SK-N-SH (cell line): Measurements from ENCODE around the gene KLB. TPM values are rescaled to one million over a fixed set of nuclear protein-coding genes. Genes with fewer than 3 reads are reported as not detected.

ENCODE experiments used
- CTCF ChIA-PET: fragments of 300-600, 350-600 bp; formaldehyde crosslinking; extraction: SDS; loops from one replicate; lab custom pipeline; 2021; lab: Yijun Ruan, JAX
- POLR2A ChIA-PET: fragments of 350-600 bp; sonication (Branson Sonifier 250); formaldehyde crosslinking; extraction: SDS; loops from one replicate; lab custom pipeline; 2020; ENCODE audit warnings: antibody characterized with exemption, inconsistent platforms; lab: Yijun Ruan, JAX
- DNase-seq: peaks from one replicate; pipeline ENCODE4 v3.0.0; 2012
- H2AFZ ChIP-seq: fragments of 200-600 bp; sonication (generic); 2 replicates; pipeline ENCODE4 v1.8.1; 2016; ENCODE audit warnings: antibody characterized with exemption, mild to moderate bottlenecking, low read depth
- H3F3A ChIP-seq: fragments of 200-600 bp; sonication (generic); replicated peaks from 2 replicates; pipeline ENCODE3; 2016; ENCODE audit warnings: antibody characterized with exemption, mild to moderate bottlenecking; ENCODE audit not compliant: insufficient read depth
- H3K27ac ChIP-seq, 2 experiments: fragments of 200-500 bp in 1 of 2; fragments of 200-600 bp in 1 of 2; sonication (Bioruptor generic) in 1 of 2; sonication (generic), shearing (Covaris generic) in 1 of 2; 2 replicates each; pipeline versions ENCODE4 v1.5.1 to v1.6.1; 2014 to 2016; ENCODE audit warnings: low read depth in 2 of 2, inconsistent platforms in 1 of 2, low read length in 1 of 2, mild to moderate bottlenecking in 1 of 2, mixed read lengths in 1 of 2
- H3K27me3 ChIP-seq: fragments of 200-600 bp; sonication (generic), shearing (Covaris generic); 2 replicates; pipeline ENCODE4 v1.6.1; 2016; ENCODE audit warnings: mixed run types; ENCODE audit not compliant: insufficient read depth
- H3K36me3 ChIP-seq, 2 experiments: fragments of 200-500 bp in 1 of 2; fragments of 200-600 bp in 1 of 2; sonication (Bioruptor generic) in 1 of 2; sonication (generic) in 1 of 2; replicated peaks in 1 of 2; 2 replicates each; pipeline versions ENCODE3 to v1.5.1; 2014 to 2016; ENCODE audit warnings: low read length in 1 of 2, mild to moderate bottlenecking in 1 of 2; ENCODE audit not compliant: insufficient read depth in 2 of 2, control insufficient read depth in 1 of 2
- H3K4me1 ChIP-seq, 2 experiments: fragments of 200-500 bp in 1 of 2; fragments of 200-600 bp in 1 of 2; sonication (Bioruptor generic) in 1 of 2; sonication (generic), shearing (Covaris generic) in 1 of 2; 2 replicates each; pipeline versions ENCODE4 v1.5.1 to v1.6.1; 2014 to 2016; ENCODE audit warnings: low read depth in 1 of 2, low read length in 1 of 2, mixed run types in 1 of 2; ENCODE audit not compliant: insufficient read depth in 2 of 2, control insufficient read depth in 1 of 2
- H3K4me2 ChIP-seq: fragments of 200-600 bp; sonication (generic), shearing (Covaris generic); 2 replicates; pipeline ENCODE4 v1.6.1; 2017; ENCODE audit warnings: mixed run types
- H3K4me3 ChIP-seq, 2 experiments: fragments of 200-500 bp in 1 of 2; fragments of 200-600 bp in 1 of 2; sonication (Bioruptor generic) in 1 of 2; sonication (generic), shearing (Covaris generic) in 1 of 2; 2 replicates each; pipeline versions ENCODE4 v1.5.1 to v1.8.1; 2014 to 2016; ENCODE audit warnings: low read depth in 2 of 2, inconsistent platforms in 1 of 2, low read length in 1 of 2, mild to moderate bottlenecking in 1 of 2, mixed read lengths in 1 of 2, moderate library complexity in 1 of 2
- H3K79me2 ChIP-seq: fragments of 200-600 bp; sonication (generic); 2 replicates; pipeline ENCODE4 v1.8.1; 2017; ENCODE audit warnings: mild to moderate bottlenecking; ENCODE audit not compliant: insufficient read depth
- H3K9ac ChIP-seq: fragments of 200-600 bp; sonication (generic); 2 replicates; pipeline ENCODE4 v1.6.1; 2017; ENCODE audit warnings: mixed run types
- H3K9me2 ChIP-seq: fragments of 200-600 bp; sonication (generic); 2 replicates; pipeline ENCODE4 v1.6.1; 2017; ENCODE audit warnings: mixed run types
- H3K9me3 ChIP-seq: fragments of 200-600 bp; sonication (generic); 2 replicates; pipeline ENCODE4 v1.6.1; 2017; ENCODE audit warnings: mixed run types, mild to moderate bottlenecking, moderate library complexity
- H4K20me1 ChIP-seq: fragments of 200-600 bp; sonication (generic); 2 replicates; pipeline ENCODE4 v1.6.1; 2017; ENCODE audit warnings: mild to moderate bottlenecking, mixed run types; ENCODE audit not compliant: insufficient read depth
- CHD2 ChIP-seq: fragments of 150-350 bp; IDR thresholded peaks from 2 replicates; pipeline ENCODE4 v1.6.1; 2018; ENCODE audit warnings: low read length; ENCODE audit not compliant: partially characterized antibody
- ELF1 ChIP-seq: IDR thresholded peaks from 2 replicates; pipeline ENCODE4 v1.4.0; 2012
- EP300 ChIP-seq, 2 experiments: IDR thresholded peaks; 2 replicates each; pipeline versions ENCODE4 v1.4.0 to v1.6.1; 2012; ENCODE audit warnings: borderline replicate concordance in 1 of 2, low read depth in 1 of 2, low read length in 1 of 2
- FOSL2 ChIP-seq: IDR thresholded peaks from 2 replicates; pipeline ENCODE4 v1.4.0; 2012; ENCODE audit warnings: low read depth, mild to moderate bottlenecking, moderate library complexity, borderline replicate concordance
- FOXJ3 ChIP-seq: sonication (generic); formaldehyde crosslinking; IDR thresholded peaks from 2 replicates; pipeline ENCODE4 v1.5.1; 2020; ENCODE audit warnings: mild to moderate bottlenecking, missing genetic modification reagents
- GABPA ChIP-seq: IDR thresholded peaks from 2 replicates; pipeline ENCODE4 v1.4.0; 2012; ENCODE audit warnings: low read depth, mild to moderate bottlenecking
- GATA2 ChIP-seq: sonication (generic); formaldehyde crosslinking; IDR thresholded peaks from 2 replicates; pipeline ENCODE4 v1.5.0; 2020; ENCODE audit warnings: mild to moderate bottlenecking, missing genetic modification reagents
- MEF2A ChIP-seq: IDR thresholded peaks from 2 replicates; pipeline ENCODE4 v1.4.0; 2012; ENCODE audit warnings: low read depth, borderline replicate concordance
- MXI1 ChIP-seq: IDR thresholded peaks from 2 replicates; pipeline ENCODE4 v1.6.1; 2012; ENCODE audit warnings: mild to moderate bottlenecking, low read depth, low read length, improper control_type of control experiment
- NRF1 ChIP-seq: IDR thresholded peaks from 2 replicates; pipeline ENCODE4 v1.6.1; 2012; ENCODE audit warnings: low read depth, mild to moderate bottlenecking, low read length
- RXRA ChIP-seq: IDR thresholded peaks from 2 replicates; pipeline ENCODE4 v1.4.0; 2012; ENCODE audit warnings: low read depth, mild to moderate bottlenecking, borderline replicate concordance
- SIN3A ChIP-seq: IDR thresholded peaks from 2 replicates; pipeline ENCODE4 v1.6.1; 2012; ENCODE audit warnings: low read depth, mild to moderate bottlenecking, low read length, moderate library complexity, borderline replicate concordance
- TAF1 ChIP-seq: IDR thresholded peaks from 2 replicates; pipeline ENCODE4 v1.6.1; 2012; ENCODE audit warnings: low read depth, mild to moderate bottlenecking, low read length, moderate library complexity, borderline replicate concordance
- TEAD4 ChIP-seq: IDR thresholded peaks from 2 replicates; pipeline ENCODE4 v1.4.0; 2012; ENCODE audit warnings: mild to moderate bottlenecking, borderline replicate concordance; ENCODE audit not compliant: insufficient read depth
- USF1 ChIP-seq: IDR thresholded peaks from 2 replicates; pipeline ENCODE4 v1.4.0; 2012; ENCODE audit warnings: low read depth, borderline replicate concordance
- WGBS: methylation state at CpG from one replicate; pipeline ENCODE4 v1.1.6; 2017; ENCODE audit warnings: low lambda C conversion rate; 5-methylcytosine and 5-hydroxymethylcytosine counted together
- polyA plus RNA-seq, 3 experiments: library from polyadenylated mRNA; depleted of rRNA; stranded (reverse); fragments of >200 nt; gene quantifications; 2 replicates each; pipeline ENCODE4 v1.2.3, GENCODE V29; 2012
- TF ChIP-seq, protein P1 (sequence below): fragments of 150-350 bp; IDR thresholded peaks from 2 replicates; pipeline ENCODE4 v1.6.1; 2017; ENCODE audit warnings: antibody characterized with exemption, low read length, low read depth, borderline replicate concordance
- TF ChIP-seq, protein P2 (sequence below): IDR thresholded peaks from 2 replicates; pipeline ENCODE4 v1.6.1; 2012; ENCODE audit warnings: mild to moderate bottlenecking, low read depth, low read length, moderate library complexity
- TF ChIP-seq, protein P3 (sequence below): fragments of 200-600 bp; sonication (generic); IDR thresholded peaks from 2 replicates; pipeline ENCODE4 v1.6.1; 2017; ENCODE audit warnings: antibody characterized with exemption, mild to moderate bottlenecking, moderate library complexity

The KLB gene
- polyA plus RNA-seq, 1 of the 3 experiments (the other 2 are of a cell fraction): not detected

DNA sequence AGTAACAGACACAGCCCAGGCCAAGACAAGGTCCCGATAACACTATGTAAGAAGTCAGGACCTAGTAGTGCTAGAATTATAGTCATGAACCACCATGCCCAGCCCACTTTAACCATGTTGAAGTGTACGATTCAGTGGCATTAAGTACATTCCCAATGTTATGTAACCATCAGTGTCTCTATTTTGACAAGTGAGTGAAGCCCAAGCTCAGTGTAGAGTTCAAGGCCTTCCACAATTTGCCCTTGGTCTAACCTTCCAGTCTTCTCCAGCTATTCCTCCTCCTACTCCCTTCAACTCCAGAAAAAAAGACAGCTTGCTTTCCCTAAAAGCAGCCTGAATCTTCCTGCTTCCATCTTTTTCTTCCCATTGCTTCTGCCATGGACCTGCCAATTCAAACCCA lies 83.6 kb downstream of the KLB start:
- H3K9me2 ChIP-seq: no peaks in the 10 kb centered on the region
- no peak overlapping the region for H3K4me2 ChIP-seq
- H3K27ac ChIP-seq: no peak overlapping the region
- TF ChIP-seq GATA2 (CRISPR knock-in tag) (no peak), SIN3A (no peak), TEAD4 (no peak), CHD2 (no peak), USF1 (no peak), EP300 (IDR thresholded peaks at IDR 0.05; ENCODE audit: borderline replicate concordance in 1 of 2, low read depth in 1 of 2, low read length in 1 of 2) (no peak)
- TF ChIP-seq, protein P1, sequence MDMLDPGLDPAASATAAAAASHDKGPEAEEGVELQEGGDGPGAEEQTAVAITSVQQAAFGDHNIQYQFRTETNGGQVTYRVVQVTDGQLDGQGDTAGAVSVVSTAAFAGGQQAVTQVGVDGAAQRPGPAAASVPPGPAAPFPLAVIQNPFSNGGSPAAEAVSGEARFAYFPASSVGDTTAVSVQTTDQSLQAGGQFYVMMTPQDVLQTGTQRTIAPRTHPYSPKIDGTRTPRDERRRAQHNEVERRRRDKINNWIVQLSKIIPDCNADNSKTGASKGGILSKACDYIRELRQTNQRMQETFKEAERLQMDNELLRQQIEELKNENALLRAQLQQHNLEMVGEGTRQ: no peak
- no peaks in the 10 kb centered on the region for H3K36me3 ChIP-seq
- no peak overlapping the region for H2AFZ ChIP-seq
- no peak overlapping the region for H3K9ac ChIP-seq
- no peak for DNase-seq
- ChIA-PET CTCF (no interaction called here), POLR2A (no interaction called here)
- no peaks in the 10 kb centered on the region for H3K9me3 ChIP-seq
- H3K79me2 ChIP-seq: no peaks in the 10 kb centered on the region
- 85% methylated on average over 2 of the region's 2 CpGs for WGBS
- H3K4me1 ChIP-seq: no peaks in the 10 kb centered on the region
- H3F3A ChIP-seq: peaks cover 3% of the 10 kb centered on the region
- no peaks in the 10 kb centered on the region for H3K27me3 ChIP-seq
- H4K20me1 ChIP-seq: no peaks in the 10 kb centered on the region
- H3K4me3 ChIP-seq: no peak overlapping the region

GRCh38 chr4:39494354-39494753 lies 87.6 kb downstream of the KLB start:
- H3K27me3 ChIP-seq: no peaks in the 10 kb centered on the region
- H4K20me1 ChIP-seq: no peaks in the 10 kb centered on the region
- H3K9me3 ChIP-seq: no peaks in the 10 kb centered on the region
- H3K4me1 ChIP-seq: no peaks in the 10 kb centered on the region
- ChIA-PET CTCF (no interaction called here), POLR2A (no interaction called here)
- no peak overlapping the region for H3K4me3 ChIP-seq
- no peak overlapping the region for H3K27ac ChIP-seq
- H2AFZ ChIP-seq: no peak overlapping the region
- TF ChIP-seq FOXJ3 (CRISPR knock-in tag): no peak
- no peak for TF ChIP-seq RXRA
- TF ChIP-seq GABPA: no peak
- TF ChIP-seq NRF1: no peak
- TF ChIP-seq, protein P2, sequence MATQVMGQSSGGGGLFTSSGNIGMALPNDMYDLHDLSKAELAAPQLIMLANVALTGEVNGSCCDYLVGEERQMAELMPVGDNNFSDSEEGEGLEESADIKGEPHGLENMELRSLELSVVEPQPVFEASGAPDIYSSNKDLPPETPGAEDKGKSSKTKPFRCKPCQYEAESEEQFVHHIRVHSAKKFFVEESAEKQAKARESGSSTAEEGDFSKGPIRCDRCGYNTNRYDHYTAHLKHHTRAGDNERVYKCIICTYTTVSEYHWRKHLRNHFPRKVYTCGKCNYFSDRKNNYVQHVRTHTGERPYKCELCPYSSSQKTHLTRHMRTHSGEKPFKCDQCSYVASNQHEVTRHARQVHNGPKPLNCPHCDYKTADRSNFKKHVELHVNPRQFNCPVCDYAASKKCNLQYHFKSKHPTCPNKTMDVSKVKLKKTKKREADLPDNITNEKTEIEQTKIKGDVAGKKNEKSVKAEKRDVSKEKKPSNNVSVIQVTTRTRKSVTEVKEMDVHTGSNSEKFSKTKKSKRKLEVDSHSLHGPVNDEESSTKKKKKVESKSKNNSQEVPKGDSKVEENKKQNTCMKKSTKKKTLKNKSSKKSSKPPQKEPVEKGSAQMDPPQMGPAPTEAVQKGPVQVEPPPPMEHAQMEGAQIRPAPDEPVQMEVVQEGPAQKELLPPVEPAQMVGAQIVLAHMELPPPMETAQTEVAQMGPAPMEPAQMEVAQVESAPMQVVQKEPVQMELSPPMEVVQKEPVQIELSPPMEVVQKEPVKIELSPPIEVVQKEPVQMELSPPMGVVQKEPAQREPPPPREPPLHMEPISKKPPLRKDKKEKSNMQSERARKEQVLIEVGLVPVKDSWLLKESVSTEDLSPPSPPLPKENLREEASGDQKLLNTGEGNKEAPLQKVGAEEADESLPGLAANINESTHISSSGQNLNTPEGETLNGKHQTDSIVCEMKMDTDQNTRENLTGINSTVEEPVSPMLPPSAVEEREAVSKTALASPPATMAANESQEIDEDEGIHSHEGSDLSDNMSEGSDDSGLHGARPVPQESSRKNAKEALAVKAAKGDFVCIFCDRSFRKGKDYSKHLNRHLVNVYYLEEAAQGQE: no peak
- TF ChIP-seq TAF1: no peak
- TF ChIP-seq, protein P3, sequence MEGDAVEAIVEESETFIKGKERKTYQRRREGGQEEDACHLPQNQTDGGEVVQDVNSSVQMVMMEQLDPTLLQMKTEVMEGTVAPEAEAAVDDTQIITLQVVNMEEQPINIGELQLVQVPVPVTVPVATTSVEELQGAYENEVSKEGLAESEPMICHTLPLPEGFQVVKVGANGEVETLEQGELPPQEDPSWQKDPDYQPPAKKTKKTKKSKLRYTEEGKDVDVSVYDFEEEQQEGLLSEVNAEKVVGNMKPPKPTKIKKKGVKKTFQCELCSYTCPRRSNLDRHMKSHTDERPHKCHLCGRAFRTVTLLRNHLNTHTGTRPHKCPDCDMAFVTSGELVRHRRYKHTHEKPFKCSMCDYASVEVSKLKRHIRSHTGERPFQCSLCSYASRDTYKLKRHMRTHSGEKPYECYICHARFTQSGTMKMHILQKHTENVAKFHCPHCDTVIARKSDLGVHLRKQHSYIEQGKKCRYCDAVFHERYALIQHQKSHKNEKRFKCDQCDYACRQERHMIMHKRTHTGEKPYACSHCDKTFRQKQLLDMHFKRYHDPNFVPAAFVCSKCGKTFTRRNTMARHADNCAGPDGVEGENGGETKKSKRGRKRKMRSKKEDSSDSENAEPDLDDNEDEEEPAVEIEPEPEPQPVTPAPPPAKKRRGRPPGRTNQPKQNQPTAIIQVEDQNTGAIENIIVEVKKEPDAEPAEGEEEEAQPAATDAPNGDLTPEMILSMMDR: no peak
- TF ChIP-seq MXI1: no peak
- TF ChIP-seq FOSL2: no peak
- TF ChIP-seq CHD2: no peak
- no peak for TF ChIP-seq ELF1
- no peak for TF ChIP-seq TEAD4
- no peak for TF ChIP-seq EP300 (IDR thresholded peaks at IDR 0.05; ENCODE audit: borderline replicate concordance in 1 of 2, low read depth in 1 of 2, low read length in 1 of 2)
- no peak for TF ChIP-seq MEF2A
- DNase-seq: no peak
- peaks cover 13 to 23% of the 10 kb centered on the region in 2 experiments for H3K36me3 ChIP-seq
- WGBS: 100% methylated on average over 1 of the region's 1 CpG
- no peak overlapping the region for H3K9ac ChIP-seq
- H3F3A ChIP-seq: peaks cover 23% of the 10 kb centered on the region
- no peaks in the 10 kb centered on the region for H3K79me2 ChIP-seq
- H3K4me2 ChIP-seq: no peak overlapping the region
- H3K9me2 ChIP-seq: no peaks in the 10 kb centered on the region
